Stimulated activated CD8-positive, alpha-beta memory T cell treated with anti-CD3 and anti-CD28 coated beads, Interleukin-15, amount 100 ng/mL, for 1 hour (primary cell): Measurements from ENCODE around the gene AGPAT3.
"Not testable (repeated sequence)": the region's sequence is repeated elsewhere in the genome, so short reads cannot be mapped to it uniquely, and the experiment has no call there.

Experiments
- DNase-seq: peaks from one replicate; pipeline ENCODE4 v3.0.0-alpha.2; 2020; ENCODE audit warnings: low read depth

The AGPAT3 gene

DNA sequence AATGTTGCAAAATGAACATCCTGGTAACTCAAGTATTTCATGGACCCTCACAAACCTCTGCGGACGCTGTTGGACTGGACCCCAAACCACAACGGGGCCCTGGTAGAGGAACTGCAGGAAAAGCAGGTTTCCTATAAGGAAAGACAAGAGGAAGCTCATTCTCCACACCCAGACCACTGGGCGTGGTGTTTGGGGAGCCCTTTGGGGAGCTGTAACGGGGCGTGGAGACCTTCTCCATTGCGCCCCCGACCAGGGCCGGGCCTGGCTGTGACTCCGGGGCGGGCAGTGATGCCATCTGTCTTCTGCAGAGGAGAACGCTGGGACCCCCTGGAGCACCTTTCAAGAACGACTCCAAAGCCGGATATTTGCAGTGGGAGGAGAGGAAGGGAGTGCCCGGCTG is 30.0 kb upstream of the AGPAT3 start:
- no peak for DNase-seq

DNA sequence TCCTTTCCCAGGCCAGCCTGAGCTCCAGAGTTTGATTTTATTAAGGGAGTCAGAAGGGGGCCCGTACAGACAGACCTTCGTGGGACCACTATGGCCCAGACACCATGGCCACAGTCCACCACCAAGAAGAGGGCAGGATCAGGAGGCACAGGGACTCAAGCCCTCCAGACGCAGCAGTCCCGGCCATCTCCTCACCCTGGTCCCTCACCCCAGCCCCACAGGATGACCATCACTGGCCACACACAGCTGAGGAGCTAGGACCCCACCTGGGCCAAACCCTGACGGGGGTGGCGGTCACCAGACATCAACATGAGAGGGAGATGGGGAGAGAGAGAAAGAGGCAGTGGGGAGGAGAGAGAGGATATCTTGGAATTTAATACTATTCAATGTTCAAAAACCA is 29.2 kb upstream of the AGPAT3 start:
- no peak for DNase-seq

DNA sequence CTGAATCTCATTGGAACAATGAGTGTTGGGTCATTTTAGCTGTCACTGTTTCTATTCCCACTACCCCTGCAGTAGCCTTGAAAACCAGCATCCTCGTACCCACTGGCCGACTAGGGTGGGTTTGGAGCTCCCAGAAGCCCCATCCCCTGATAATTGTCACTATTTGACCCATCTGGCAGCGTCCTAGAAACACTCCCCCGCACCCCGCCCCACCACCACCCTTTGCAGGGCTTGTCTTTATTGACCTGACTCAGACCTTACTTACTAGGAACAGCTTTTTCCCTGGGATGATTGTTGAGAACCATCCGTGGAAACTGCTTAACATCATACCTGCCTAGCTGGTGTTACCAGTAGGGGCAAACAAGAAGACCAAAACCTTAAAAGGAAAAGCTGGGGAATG is 28.4 kb upstream of the AGPAT3 start:
- DNase-seq, result no peak

DNA sequence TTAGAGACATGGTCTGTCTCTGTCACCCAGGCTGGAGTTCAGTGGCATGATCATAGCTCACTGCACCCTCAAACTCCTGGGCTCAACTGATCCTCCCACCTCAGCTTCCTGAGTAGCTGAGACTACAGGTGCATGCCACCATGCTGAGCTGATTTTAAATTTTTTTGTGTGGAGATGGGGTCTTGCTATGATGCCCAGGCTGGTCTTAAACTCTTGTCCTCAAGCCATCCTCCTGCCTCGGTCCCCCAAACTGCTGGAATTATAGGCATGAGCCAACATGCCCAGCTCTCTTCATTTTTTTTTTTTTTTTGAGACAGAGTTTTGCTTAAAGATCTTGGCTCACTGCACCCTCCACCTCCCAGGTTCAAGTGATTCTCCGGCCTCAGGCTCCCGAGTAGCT is 24.8 kb upstream of the AGPAT3 start:
- no peak for DNase-seq

GRCh38 chr21:43842742-43843141 is 22.3 kb upstream of the AGPAT3 start:
- no peak for DNase-seq

DNA sequence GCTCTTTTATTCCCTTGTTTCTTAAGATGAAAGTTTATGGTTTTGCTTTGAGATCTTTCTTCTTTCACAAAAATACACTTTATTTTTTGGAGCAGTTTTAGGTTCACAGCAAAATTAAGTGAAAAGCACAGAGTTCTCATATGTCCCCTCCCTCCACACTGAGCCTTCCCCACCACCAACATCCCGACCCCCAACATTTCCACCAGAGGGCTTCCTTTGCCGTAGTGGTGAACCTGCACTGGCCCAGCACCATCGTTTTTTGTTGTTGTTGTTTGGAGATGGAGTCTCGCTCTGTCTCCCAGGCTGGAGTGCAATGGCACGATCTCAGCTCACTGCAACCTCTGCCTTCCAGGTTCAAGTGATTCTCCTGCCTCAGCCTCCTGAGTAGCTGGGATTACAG is 20.1 kb upstream of the AGPAT3 start:
- DNase-seq, result not testable (repeated sequence)

DNA sequence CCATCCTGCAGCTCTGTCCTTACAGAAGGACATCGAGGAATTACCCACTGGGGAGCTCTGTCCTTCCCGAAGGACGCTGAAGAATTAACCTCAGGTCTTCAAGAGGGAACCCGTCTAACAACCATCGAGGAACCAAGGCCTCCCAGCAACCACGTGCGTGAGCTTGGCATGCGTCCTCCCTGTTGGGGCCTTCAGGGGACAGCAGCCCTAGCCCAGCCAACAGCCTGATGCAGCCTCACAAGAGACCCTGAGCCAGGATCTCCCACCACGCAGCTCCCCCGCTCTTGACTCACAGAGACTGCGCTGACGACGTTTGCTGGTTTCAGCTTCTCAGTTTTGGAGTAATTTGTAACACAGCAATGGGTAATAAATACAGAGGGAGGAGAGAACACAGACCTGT is 19.6 kb upstream of the AGPAT3 start:
- no peak for DNase-seq

GRCh38 chr21:43846430-43846829 is 18.6 kb upstream of the AGPAT3 start:
- no peak for DNase-seq

GRCh38 chr21:43847301-43847700 is 17.7 kb upstream of the AGPAT3 start:
- no peak for DNase-seq

DNA sequence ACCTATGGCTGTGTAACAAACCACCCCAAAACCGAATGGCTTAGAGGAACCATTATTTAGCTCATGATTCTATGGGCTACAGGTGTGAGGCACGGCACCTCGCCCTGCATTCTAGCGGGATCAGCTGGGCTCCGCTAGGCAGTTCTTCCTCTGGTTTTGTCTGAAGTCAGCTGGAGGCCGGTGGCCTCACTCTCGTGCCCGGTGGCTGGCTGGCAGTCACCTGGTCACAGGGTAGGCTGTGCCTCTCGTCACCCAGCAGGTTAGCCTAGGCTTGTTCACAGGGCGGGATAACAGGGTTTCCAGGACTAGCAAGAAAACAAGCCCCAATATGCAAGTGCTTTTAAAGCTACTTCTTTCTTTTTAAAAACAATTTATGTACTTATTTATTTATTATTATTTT is 16.3 kb upstream of the AGPAT3 start:
- no peak for DNase-seq

GRCh38 chr21:43849532-43850299 is 15.3 kb upstream of the AGPAT3 start:
- DNase-seq, result no peak

- DNase-seq, result no peak
Observed at GRCh38 chr21:43850728-43851295, 14.2 kb upstream of the AGPAT3 start.

DNA sequence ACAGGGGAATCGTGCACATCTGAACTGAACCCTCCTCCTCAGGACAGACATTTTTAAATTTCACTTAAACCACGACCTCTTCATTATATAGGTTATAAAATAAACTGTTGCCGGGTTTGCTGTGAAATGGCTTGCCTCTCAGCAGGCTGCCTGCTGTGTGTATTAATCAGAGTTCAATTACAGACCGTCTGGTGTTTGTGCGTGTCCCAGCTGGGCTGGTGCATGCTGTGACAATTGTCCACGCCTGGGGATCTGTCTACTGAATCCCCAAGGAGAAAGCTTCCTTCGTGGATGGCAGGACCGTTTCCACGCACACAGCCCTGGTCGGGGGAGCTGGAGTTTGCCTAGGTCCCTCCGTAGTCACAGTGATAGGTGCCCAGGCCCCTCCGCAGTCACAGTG is 13.4 kb upstream of the AGPAT3 start:
- no peak for DNase-seq

- no peak for DNase-seq
Observed at GRCh38 chr21:43853851-43854772, 10.9 kb upstream of the AGPAT3 start.

- DNase-seq, result no peak
Observed at GRCh38 chr21:43854773-43855633, 10.0 kb upstream of the AGPAT3 start.

DNA sequence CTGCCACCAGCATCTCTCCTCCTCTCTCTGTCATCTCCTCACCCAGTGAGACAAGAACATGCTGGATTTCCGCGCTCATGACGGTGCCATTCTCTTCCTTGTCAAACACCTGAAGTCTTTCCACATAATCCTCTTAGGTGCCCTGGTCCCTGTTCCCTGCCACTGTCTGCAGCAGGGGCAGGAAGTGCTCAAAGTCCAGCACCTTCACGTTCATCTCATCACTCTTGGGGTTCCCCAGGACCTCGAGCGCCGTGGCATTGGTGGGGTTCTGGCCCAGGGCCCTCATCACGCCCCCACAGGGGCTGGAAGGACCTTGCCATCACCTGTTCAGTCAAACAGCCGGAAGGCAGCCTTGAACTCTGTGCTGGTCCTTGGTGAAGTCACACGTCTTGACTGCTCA is 9.1 kb upstream of the AGPAT3 start:
- no peak for DNase-seq

DNA sequence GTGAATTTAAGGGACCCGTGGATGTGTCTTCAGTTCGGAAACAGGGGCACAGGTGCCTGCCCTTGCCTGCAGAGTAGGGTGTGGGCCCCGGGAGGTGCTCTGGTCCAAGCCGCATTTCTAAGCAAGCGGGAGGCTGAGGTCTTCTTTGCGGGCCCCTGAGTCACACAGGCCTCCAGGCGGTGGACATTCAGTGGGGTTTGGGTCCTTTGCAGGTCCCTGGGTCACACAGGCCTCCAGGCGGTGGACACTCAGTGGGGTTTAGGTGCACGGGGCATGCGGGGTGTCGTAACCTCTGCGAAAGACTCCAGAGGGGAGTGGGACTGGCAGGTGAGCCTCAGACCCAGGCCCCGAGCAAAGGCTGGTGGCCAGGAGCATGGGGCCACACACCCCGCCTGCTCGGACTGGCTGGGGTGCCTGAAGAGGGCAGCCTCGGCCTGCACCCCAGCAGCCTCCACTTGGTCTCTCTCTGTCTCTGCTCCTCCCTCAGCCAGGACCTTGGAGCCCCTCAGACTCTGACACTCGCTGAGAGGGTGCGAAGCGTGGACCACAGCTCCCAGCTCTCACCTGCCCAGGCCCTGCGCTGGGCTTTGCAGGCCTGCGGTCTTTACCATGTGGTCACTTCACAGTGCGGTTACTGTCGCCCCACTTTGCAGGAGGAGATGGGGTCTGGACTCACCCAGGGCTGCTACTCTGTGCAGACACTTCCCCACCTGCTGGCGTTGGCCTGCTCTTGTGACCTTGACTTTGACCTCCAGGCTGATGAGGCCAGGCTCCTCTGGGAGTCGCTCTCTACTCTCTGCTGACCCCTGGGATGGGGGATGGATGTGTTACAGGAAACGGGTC is 6.0 kb upstream of the AGPAT3 start:
- DNase-seq, result no peak

GRCh38 chr21:43859747-43860214 is 5.2 kb upstream of the AGPAT3 start:
- no peak for DNase-seq

DNA sequence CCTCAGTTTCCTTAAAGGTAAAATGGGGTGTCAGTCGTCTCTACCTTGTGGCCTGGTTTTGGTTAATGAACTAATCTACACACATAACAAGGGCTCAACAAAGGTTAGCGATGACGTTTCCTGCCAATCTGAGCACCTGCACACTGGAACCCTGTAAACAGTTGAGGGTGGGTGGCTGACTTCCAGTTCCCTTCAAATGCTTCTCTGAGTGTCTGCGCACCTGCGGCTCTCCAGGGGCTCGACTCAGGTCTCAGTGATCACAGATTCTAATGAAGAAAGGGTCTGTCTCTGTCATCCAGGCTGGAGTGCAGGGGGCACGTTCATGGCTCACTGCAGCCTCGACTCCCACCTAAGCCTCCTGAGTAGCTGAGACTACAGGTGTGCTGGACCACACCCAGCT is 3.3 kb upstream of the AGPAT3 start:
- no peak for DNase-seq

GRCh38 chr21:43864313-43864961 is 586 bp upstream of the AGPAT3 start:
- no peak for DNase-seq
